Suprapubic skin (tissue), 4 donors: ENCODE measurements around the gene NR3C1. TPM values are rescaled to one million over a fixed set of nuclear protein-coding genes. Genes with fewer than 3 reads are reported as not detected.
A peak's percentile ranks its signal among the peaks of the same experiment; 100 is the strongest.

Experiments
- DNase-seq, 2 donors: peaks; one replicate each; pipeline ENCODE4 v3.0.0-alpha.2; 2019; ENCODE audit warnings: low spot score in 2 of 2
- H3K27ac ChIP-seq: fragments of 200-600 bp; sonication (generic); one replicate; pipeline ENCODE4 v1.5.1; 2019
- H3K27me3 ChIP-seq: fragments of 200-600 bp; sonication (generic); one replicate; pipeline ENCODE4 v1.5.1; 2019
- H3K36me3 ChIP-seq: fragments of 200-600 bp; sonication (generic); one replicate; pipeline ENCODE4 v1.5.1; 2019
- H3K4me1 ChIP-seq: fragments of 200-600 bp; sonication (generic); one replicate; pipeline ENCODE4 v1.5.1; 2019
- H3K4me3 ChIP-seq: fragments of 200-600 bp; sonication (generic); one replicate; pipeline ENCODE4 v1.5.1; 2019; ENCODE audit warnings: mild to moderate bottlenecking
- H3K9me3 ChIP-seq: fragments of 200-600 bp; sonication (generic); one replicate; pipeline ENCODE4 v1.5.1; 2019
- EP300 ChIP-seq: sonication (generic); formaldehyde crosslinking; IDR thresholded peaks from one replicate; pipeline ENCODE4 v1.6.1; 2017; ENCODE audit warnings: antibody characterized with exemption
- POLR2A ChIP-seq, 2 donors: fragments of 450-650 bp; IDR thresholded peaks; one replicate each; pipeline ENCODE4 v1.6.1; 2017; ENCODE audit warnings: antibody characterized with exemption in 2 of 2, mild to moderate bottlenecking in 2 of 2, moderate library complexity in 2 of 2
- POLR2AphosphoS5 ChIP-seq, 3 donors: sonication (generic); formaldehyde crosslinking; IDR thresholded peaks; one replicate each; pipeline ENCODE4 v1.6.1; 2017; ENCODE audit warnings: antibody characterized with exemption in 3 of 3
- WGBS: methylation state at CpG from one replicate; pipeline ENCODE4 v1.1.5; 2018; 5-methylcytosine and 5-hydroxymethylcytosine counted together
- total RNA-seq, 4 donors: library from RNA; depleted of rRNA; stranded (reverse); fragments of >200 nt; gene quantifications; one replicate each; pipeline ENCODE4 v1.1.0, GENCODE V29; 2016
- TF ChIP-seq, protein P1 (sequence below), 2 donors: fragments of 200-600 bp in 1 of 2; fragments of 450-650 bp in 1 of 2; sonication (generic) in 1 of 2; IDR thresholded peaks; one replicate each; pipeline ENCODE4 v1.5.1; 2016 to 2019; ENCODE audit warnings: antibody characterized with exemption in 2 of 2, mild to moderate bottlenecking in 1 of 2, moderate library complexity in 1 of 2

The NR3C1 gene
- total RNA-seq, 4 donors from 2014 or later, result 50.4 to 68.8 (median 56.5) TPM

DNA sequence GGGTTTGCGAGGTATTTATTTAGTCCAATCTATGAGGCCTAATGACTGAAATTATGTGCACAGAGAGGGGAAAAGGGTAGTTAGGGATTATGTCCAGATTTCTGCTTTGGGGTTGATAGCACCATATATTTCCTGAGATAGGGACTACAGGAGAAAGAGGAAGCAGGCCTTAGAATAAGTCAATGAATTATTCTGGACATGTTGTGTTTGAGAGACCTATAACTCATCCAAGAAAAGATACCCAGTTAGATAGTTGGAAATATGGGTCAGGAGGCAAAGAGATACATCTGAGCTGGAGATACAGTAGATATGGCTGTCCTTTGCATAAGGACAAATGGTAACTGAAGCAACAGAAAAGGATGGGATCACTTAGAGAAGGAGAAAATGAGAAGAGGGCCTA, 53.1 kb downstream of the NR3C1 start:
- TF ChIP-seq EP300 (no peak), POLR2A (IDR thresholded peaks at IDR 0.05) (no peak)
- TF ChIP-seq, protein P1, sequence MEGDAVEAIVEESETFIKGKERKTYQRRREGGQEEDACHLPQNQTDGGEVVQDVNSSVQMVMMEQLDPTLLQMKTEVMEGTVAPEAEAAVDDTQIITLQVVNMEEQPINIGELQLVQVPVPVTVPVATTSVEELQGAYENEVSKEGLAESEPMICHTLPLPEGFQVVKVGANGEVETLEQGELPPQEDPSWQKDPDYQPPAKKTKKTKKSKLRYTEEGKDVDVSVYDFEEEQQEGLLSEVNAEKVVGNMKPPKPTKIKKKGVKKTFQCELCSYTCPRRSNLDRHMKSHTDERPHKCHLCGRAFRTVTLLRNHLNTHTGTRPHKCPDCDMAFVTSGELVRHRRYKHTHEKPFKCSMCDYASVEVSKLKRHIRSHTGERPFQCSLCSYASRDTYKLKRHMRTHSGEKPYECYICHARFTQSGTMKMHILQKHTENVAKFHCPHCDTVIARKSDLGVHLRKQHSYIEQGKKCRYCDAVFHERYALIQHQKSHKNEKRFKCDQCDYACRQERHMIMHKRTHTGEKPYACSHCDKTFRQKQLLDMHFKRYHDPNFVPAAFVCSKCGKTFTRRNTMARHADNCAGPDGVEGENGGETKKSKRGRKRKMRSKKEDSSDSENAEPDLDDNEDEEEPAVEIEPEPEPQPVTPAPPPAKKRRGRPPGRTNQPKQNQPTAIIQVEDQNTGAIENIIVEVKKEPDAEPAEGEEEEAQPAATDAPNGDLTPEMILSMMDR (IDR thresholded peaks at IDR 0.05), result no peak
- Histone ChIP-seq H3K4me1 (peaks cover 76% of the 10 kb centered on the region), H3K27ac (no peak overlapping the region), H3K27me3 (no peaks in the 10 kb centered on the region), H3K4me3 (no peak overlapping the region), H3K36me3 (no peaks in the 10 kb centered on the region), H3K9me3 (no peaks in the 10 kb centered on the region)
- DNase-seq, result no peak
- WGBS, result 97% methylated on average over 1 of the region's 1 CpG

DNA sequence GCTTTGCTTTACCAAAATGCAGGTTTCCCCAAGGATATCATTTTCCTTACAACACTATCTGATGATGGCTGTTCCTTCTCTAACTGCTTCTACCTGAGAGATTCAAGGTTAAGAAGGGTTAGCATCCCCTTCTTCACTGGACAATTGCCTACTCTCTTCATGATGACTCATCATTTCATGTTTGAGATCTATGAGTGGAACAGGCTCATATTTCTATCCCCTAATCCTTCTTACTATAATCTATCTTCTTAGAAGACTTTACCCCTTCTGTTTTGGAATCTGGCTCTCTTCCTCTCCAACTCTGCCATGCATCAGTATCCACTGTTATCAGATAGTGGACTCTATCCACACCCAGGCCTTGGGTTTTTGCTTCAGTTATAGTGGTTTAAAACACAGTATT, 54.3 kb downstream of the NR3C1 start:
- Histone ChIP-seq H3K9me3 (no peaks in the 10 kb centered on the region), H3K4me1 (peaks cover 65% of the 10 kb centered on the region), H3K36me3 (no peaks in the 10 kb centered on the region), H3K27me3 (no peaks in the 10 kb centered on the region), H3K27ac (no peak overlapping the region), H3K4me3 (no peak overlapping the region)
- TF ChIP-seq POLR2A (IDR thresholded peaks at IDR 0.05) (no peak), EP300 (no peak), POLR2AphosphoS5 (IDR thresholded peaks at IDR 0.05) (no peak)
- TF ChIP-seq, protein P1 (IDR thresholded peaks at IDR 0.05), result no peak
- DNase-seq, result no peak

DNA sequence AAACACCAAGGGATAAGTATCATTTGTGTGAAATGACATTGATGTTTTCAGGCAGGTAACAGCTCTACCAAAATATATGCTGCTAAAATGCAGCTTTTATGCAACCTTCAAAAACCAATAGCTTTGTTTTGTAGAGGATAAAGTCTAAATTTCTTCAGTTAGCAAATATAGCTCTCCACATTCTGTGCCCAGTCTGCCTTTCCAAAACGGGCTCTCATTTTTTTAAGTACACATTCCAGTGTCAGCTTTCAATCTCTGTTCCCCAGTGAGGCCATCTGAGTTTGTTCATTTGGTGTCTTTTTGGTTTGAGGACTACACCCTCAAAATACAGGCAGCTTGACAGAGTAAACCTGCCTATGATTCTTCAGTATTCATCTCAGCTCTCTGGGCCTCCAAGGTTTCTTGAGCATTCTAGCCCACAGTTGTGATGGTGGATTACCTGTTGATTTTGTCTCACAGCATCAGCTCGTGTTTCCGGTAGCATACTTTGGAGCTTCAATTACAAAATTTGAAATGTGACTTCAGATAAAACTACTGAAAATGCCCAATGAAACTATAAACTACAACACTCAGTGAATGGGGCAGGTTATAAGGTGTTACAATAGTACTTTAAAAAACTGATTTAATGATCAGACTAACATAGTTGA, 55.7 kb downstream of the NR3C1 start:
- WGBS, result 68% methylated on average over 3 of the region's 3 CpGs
- no peaks in the 10 kb centered on the region for H3K36me3 ChIP-seq
- H3K9me3 ChIP-seq, result no peaks in the 10 kb centered on the region
- TF ChIP-seq EP300, result no peak
- no peak for TF ChIP-seq POLR2AphosphoS5 (IDR thresholded peaks at IDR 0.05)
- TF ChIP-seq POLR2A (IDR thresholded peaks at IDR 0.05), result no peak
- TF ChIP-seq, protein P1 (IDR thresholded peaks at IDR 0.05), result no peak
- H3K27me3 ChIP-seq, result no peaks in the 10 kb centered on the region
- no peak overlapping the region for H3K4me3 ChIP-seq
- DNase-seq, result no peak
- peak overlapping the region; percentile 17 for H3K27ac ChIP-seq
- peaks cover 54% of the 10 kb centered on the region for H3K4me1 ChIP-seq

DNA sequence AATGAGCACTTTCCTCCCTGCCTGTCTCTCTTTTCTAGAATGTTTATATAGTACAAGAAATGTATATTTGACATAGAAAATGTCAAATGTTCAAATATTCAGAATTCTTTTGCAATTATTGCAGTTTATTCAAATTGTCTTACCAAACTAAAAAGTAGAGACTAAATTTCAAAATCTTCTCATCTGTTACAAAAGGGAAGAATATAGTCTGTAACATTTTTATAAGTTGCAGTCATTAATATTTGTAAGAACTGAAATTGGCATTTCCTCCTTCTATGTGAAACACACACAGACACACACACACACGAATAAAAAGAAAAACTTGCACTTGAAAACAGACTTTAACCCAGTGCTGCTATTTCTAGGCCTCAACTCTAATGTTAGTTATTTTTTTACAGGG, 56.4 kb downstream of the NR3C1 start:
- Histone ChIP-seq H3K36me3 (no peaks in the 10 kb centered on the region), H3K4me3 (no peak overlapping the region), H3K9me3 (no peaks in the 10 kb centered on the region), H3K27ac (peak overlapping the region; percentile 17), H3K4me1 (peaks cover 56% of the 10 kb centered on the region), H3K27me3 (no peaks in the 10 kb centered on the region)
- 49% methylated on average over 1 of the region's 1 CpG for WGBS
- TF ChIP-seq POLR2AphosphoS5 (IDR thresholded peaks at IDR 0.05), result no peak
- no peak for TF ChIP-seq POLR2A (IDR thresholded peaks at IDR 0.05)
- no peak for TF ChIP-seq EP300
- TF ChIP-seq, protein P1 (IDR thresholded peaks at IDR 0.05), result no peak
- no peak for DNase-seq

DNA sequence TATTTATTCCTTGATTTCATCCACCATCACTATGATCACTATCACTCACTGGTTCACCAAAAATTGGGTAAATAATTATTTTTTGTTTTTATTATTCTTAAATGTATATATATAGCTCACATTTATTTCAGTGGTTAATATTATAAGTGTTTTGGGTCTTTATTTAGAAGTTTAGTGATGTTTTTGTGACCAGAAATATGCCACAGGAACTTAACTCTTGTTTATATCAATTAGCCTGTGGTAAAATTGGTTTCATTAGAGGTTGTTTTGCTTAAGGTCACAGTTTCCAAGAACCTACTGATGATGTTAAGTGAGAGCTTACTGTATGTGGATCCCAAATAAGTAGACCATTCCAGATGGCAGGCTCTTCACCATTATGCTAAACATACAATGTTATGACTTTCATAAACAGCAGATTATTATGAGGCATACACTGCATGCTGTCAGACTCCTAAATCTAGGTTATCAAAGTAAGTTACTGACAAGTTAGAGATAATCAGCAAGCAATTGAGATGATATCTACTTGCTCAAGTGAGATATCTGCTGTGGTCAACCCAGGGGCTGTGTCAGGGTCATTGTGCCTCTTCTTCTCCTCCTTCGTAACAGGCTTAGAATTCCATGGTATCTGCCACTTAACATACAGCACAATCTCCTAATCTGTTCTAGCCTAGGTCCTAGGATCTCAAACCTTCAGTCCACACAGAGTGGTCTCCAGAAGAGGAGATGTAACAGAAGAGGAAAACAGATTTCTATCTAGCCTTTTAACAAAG, 57.6 kb downstream of the NR3C1 start:
- Histone ChIP-seq H3K9me3 (no peaks in the 10 kb centered on the region), H3K4me3 (no peak overlapping the region), H3K4me1 (peaks cover 56% of the 10 kb centered on the region), H3K36me3 (no peaks in the 10 kb centered on the region), H3K27ac (no peak overlapping the region), H3K27me3 (no peaks in the 10 kb centered on the region)
- no peak for DNase-seq
- WGBS, result 90% methylated on average over 1 of the region's 1 CpG
- TF ChIP-seq EP300 (no peak), POLR2A (IDR thresholded peaks at IDR 0.05) (no peak), POLR2AphosphoS5 (IDR thresholded peaks at IDR 0.05) (no peak)
- TF ChIP-seq, protein P1 (IDR thresholded peaks at IDR 0.05), result no peak
